T-helper 22 cell (primary cell): ENCODE measurements around the gene MESD.

Source experiments
- DNase-seq: peaks from one replicate; pipeline ENCODE4 v3.0.0-alpha.2; 2020; ENCODE audit warnings: low read depth

Gene MESD

GRCh38 chr15:80902298-80902801 lies 87.3 kb downstream of the MESD start:
- DNase-seq, result no peak

- no peak for DNase-seq
Measured at GRCh38 chr15:80898040-80898439, 91.6 kb downstream of the MESD start.
